ENCODE measurements around the gene ANKRD35. TPM values are rescaled to one million over a fixed set of nuclear protein-coding genes. Genes with fewer than 3 reads are reported as not detected.

The ANKRD35 gene
- total and polyA plus RNA-seq, 10 of the 15 experiments (the other 5 are each of a cell fraction or from before 2014, with no cell fraction given), result 0.01 to 0.08 TPM; not detected in 8

DNA sequence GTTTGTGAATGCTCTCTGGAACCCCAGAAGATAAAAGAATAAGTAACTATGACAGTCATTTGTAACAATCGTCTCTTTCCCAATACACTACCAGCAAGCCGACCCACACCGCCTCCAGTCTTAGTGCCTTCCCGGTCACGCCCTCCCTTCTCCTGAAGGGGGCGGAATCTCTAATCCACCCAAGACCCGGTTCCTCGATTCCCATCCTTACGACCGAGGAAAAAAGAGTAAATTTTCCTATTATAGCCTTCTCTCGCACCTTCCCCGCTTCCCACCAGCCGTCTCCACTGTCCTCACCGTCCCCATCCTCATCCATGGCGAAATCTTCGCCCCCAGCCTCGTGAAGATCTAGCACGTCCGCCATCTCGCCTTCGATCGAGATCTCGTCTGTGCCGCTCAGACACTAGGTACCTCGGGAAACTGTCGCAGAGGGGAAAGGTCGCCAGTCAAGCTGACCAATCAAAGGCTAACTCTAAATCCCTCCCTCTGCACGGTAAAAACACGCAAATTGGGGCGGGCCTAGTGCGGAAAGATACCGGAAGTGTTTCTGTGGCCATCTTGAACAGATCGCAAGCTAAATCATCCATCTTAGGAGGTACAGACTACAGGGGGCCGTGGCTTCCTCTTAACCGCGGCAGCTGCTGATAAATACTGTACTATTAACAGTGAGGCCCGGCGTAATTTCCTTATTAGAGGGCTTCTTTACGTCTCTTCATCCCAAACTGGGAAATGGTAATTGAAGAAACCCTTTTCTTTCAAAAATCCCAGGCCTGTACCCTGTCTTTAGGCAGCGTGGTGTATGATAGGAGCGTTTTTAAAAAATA lies 41.6 kb upstream of the ANKRD35 start, which contains the start of gene RBM8A (continued):
- TF ChIP-seq, protein P1, sequence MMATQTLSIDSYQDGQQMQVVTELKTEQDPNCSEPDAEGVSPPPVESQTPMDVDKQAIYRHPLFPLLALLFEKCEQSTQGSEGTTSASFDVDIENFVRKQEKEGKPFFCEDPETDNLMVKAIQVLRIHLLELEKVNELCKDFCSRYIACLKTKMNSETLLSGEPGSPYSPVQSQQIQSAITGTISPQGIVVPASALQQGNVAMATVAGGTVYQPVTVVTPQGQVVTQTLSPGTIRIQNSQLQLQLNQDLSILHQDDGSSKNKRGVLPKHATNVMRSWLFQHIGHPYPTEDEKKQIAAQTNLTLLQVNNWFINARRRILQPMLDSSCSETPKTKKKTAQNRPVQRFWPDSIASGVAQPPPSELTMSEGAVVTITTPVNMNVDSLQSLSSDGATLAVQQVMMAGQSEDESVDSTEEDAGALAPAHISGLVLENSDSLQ (IDR thresholded peaks at IDR 0.05), result peak; percentile 89
- peak; percentile 75 for TF ChIP-seq NR2C2 (IDR thresholded peaks at IDR 0.05; ENCODE audit: borderline replicate concordance, control insufficient read depth, insufficient read length, low read depth)
- TF ChIP-seq CBX3 (IDR thresholded peaks at IDR 0.05; ENCODE audit: borderline replicate concordance, low read depth), result no peak
- peak; percentile 93; the same call in 1 of the 2 replicates for TF ChIP-seq CHD1 (IDR thresholded peaks at IDR 0.05; ENCODE audit: low read depth, low read length)
- 0 out of 2 replicates have a peak, but pooled peaks have one; percentile 48 for TF ChIP-seq GATAD2B (conservative IDR thresholded peaks at IDR 0.05; ENCODE audit: low read depth)
- no peak for TF ChIP-seq KAT2A (conservative IDR thresholded peaks at IDR 0.05; ENCODE audit: control insufficient read depth, low read depth, low read length)
- TF ChIP-seq MEF2A (IDR thresholded peaks at IDR 0.05; ENCODE audit: insufficient read depth, low read depth, low read length), result no peak
- TF ChIP-seq ZNF207 (IDR thresholded peaks at IDR 0.05; ENCODE audit: borderline replicate concordance), result no peak; the same call in 1 of the 2 replicates
- no peak; a peak in 1 of 4 replicates for TF ChIP-seq SRF (IDR thresholded peaks at IDR 0.05; ENCODE audit: low read depth in 2 of 2, low read length in 2 of 2)
- TF ChIP-seq CHD4 (IDR thresholded peaks at IDR 0.05), result no peak

All from GM12878 (cell line).